OCI-LY7 (cell line): Measurements from ENCODE around the gene GARIN5B. TPM values are rescaled to one million over a fixed set of nuclear protein-coding genes. Genes with fewer than 3 reads are reported as not detected.

Source experiments
- BruUV-seq: library from RNA; stranded (reverse); fragments of 400-500 nt; replicated peaks from 2 replicates; lab custom pipeline; 2021; lab: Mats Ljungman, UMichigan
- CTCF ChIA-PET: fragments of 300-600 bp; sonication (Branson Sonifier 250); formaldehyde crosslinking; loops from one replicate; lab custom pipeline; 2022; ENCODE audit warnings: antibody characterized with exemption; ENCODE audit not compliant: unreplicated experiment; lab: Charles Lee
- POLR2A ChIA-PET: fragments of 300-600 bp; sonication (Branson Sonifier 250); formaldehyde crosslinking; loops from one replicate; lab custom pipeline; 2022; ENCODE audit warnings: antibody characterized with exemption; lab: Charles Lee
- DNase-seq: peaks from one replicate; pipeline ENCODE4 v3.0.0-alpha.2; 2015; ENCODE audit warnings: low spot score
- H2AFZ ChIP-seq: fragments of 200-600 bp; sonication (generic), shearing (Covaris generic); 2 replicates; pipeline ENCODE4 v1.6.1; 2014; ENCODE audit warnings: mild to moderate bottlenecking, antibody characterized with exemption, low read length, moderate library complexity
- H3K27ac ChIP-seq: fragments of 200-600 bp; sonication (generic); 2 replicates; pipeline ENCODE4 v1.5.1; 2014; ENCODE audit warnings: mixed run types, low read depth, mild to moderate bottlenecking, moderate library complexity, low read length, inconsistent platforms; ENCODE audit not compliant: poor library complexity, severe bottlenecking
- H3K36me3 ChIP-seq: fragments of 200-600 bp; sonication (generic); 2 replicates; pipeline ENCODE4 v1.6.1; 2014; ENCODE audit warnings: mild to moderate bottlenecking, antibody characterized with exemption, low read length, moderate library complexity, mixed read lengths; ENCODE audit not compliant: insufficient read depth
- H3K4me1 ChIP-seq: fragments of 200-600 bp; sonication (generic); 2 replicates; pipeline ENCODE4 v1.5.1; 2014; ENCODE audit warnings: mild to moderate bottlenecking, low read length; ENCODE audit not compliant: insufficient read depth, poor library complexity, severe bottlenecking
- H3K4me2 ChIP-seq: fragments of 200-600 bp; sonication (generic); 2 replicates; pipeline ENCODE4 v1.6.1; 2014; ENCODE audit warnings: mild to moderate bottlenecking, low read length
- H3K4me3 ChIP-seq: fragments of 200-600 bp; sonication (generic); 2 replicates; pipeline ENCODE4 v1.5.1; 2014; ENCODE audit warnings: mild to moderate bottlenecking, low read depth, low read length; ENCODE audit not compliant: poor library complexity, severe bottlenecking
- H3K79me2 ChIP-seq: fragments of 200-600 bp; sonication (generic); 2 replicates; pipeline ENCODE4 v1.6.1; 2016; ENCODE audit warnings: low read depth, mild to moderate bottlenecking, low read length, moderate library complexity, mixed read lengths; ENCODE audit not compliant: insufficient read depth
- H3K9me2 ChIP-seq: fragments of 200-600 bp; sonication (generic); 2 replicates; pipeline ENCODE4 v1.6.1; 2016; ENCODE audit warnings: mild to moderate bottlenecking, low read length, mixed read lengths; ENCODE audit not compliant: insufficient read depth
- H3K9me3 ChIP-seq: fragments of 200-600 bp; sonication (generic); 2 replicates; pipeline ENCODE4 v1.6.1; 2014; ENCODE audit warnings: mild to moderate bottlenecking, mixed run types, low read length, mixed read lengths
- H4K20me1 ChIP-seq: fragments of 200-600 bp; sonication (generic); 2 replicates; pipeline ENCODE4 v1.6.1; 2014; ENCODE audit warnings: mild to moderate bottlenecking, antibody characterized with exemption, low read length, moderate library complexity, mixed read lengths; ENCODE audit not compliant: insufficient read depth
- EZH2phosphoT487 ChIP-seq: fragments of 200-600 bp; sonication (generic); IDR thresholded peaks from 2 replicates; pipeline ENCODE4 v1.6.1; 2018; ENCODE audit warnings: low read depth, borderline replicate concordance, mild to moderate bottlenecking, mixed run types, antibody characterized with exemption, low read length, moderate library complexity, mixed read lengths
- intact Hi-C: fragments of 100-400 bp; cut with micrococcal nuclease; formaldehyde crosslinking; loops from one replicate; pipeline ENCODE4 v1.10.0; 2022; ENCODE audit not compliant: unreplicated experiment
- total RNA-seq, 2 experiments: library from RNA; depleted of rRNA in 1 of 2; stranded (reverse); fragments of >200 nt in 1 of 2; shearing (Covaris generic) in 1 of 2; gene quantifications; 2 replicates each; pipeline ENCODE4 v1.2.3, GENCODE V29; 2014 to 2022
- TF ChIP-seq, protein P1 (sequence below): fragments of 200-600 bp; sonication (generic); conservative IDR thresholded peaks from 2 replicates; pipeline ENCODE4 v1.5.1; 2014; ENCODE audit warnings: mild to moderate bottlenecking, antibody characterized with exemption, low read length, moderate library complexity, mixed read lengths

Gene GARIN5B
- total RNA-seq, 2 experiments from 2014 or later = not detected

DNA sequence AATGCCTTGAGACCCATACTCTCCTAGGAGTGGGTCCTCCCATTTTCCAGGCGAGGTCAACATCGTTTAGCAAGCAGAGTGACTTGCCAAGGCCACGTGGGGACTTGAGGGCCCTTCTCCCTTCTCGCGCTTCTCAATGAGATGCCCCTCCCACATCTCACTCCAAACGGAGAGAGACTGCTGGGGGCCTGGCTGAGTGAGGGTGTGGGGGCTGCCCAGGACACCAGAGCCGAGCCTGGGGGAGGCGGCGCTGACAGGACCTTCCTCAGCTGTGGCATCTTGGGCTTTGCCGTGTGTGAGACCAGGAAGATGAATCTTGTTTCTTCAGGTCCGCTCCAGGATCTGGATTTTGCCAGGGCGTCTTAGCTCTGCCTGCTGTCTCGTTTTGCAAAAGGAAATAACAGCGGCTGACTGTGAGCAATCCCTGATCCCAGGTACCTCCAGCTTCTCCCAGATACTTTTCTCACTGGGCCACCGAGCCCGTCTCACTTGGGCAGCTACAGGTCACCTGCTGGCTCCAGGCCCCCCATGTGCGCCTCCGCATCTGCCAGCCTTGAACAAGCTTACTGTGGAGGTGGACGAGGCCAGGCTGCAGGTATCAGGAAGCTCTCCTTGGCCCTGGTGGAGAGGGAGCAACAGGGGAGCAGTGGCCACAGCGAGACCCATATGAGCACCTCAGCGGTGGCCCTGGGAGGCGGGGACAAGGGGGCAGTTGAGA is 14.6 kb downstream of the GARIN5B start:
- BruUV-seq = no TSS peak
- no peaks in the 10 kb centered on the region for H3K36me3 ChIP-seq
- no peaks in the 10 kb centered on the region for H3K9me2 ChIP-seq
- no peaks in the 10 kb centered on the region for H3K9me3 ChIP-seq
- intact Hi-C loops = no loop called here
- no peak overlapping the region for H2AFZ ChIP-seq
- no peaks in the 10 kb centered on the region for H3K79me2 ChIP-seq
- ChIA-PET POLR2A (interaction anchor here (0.6 to 0.7 kb wide), 2 partner anchors 259 to 507 kb away, joined by 4 to 5 read pairs; no protein-coding TSS in a partner anchor), CTCF (no interaction called here)
- no peak overlapping the region for H3K27ac ChIP-seq
- no peak overlapping the region for H3K4me2 ChIP-seq
- TF ChIP-seq, protein P1, sequence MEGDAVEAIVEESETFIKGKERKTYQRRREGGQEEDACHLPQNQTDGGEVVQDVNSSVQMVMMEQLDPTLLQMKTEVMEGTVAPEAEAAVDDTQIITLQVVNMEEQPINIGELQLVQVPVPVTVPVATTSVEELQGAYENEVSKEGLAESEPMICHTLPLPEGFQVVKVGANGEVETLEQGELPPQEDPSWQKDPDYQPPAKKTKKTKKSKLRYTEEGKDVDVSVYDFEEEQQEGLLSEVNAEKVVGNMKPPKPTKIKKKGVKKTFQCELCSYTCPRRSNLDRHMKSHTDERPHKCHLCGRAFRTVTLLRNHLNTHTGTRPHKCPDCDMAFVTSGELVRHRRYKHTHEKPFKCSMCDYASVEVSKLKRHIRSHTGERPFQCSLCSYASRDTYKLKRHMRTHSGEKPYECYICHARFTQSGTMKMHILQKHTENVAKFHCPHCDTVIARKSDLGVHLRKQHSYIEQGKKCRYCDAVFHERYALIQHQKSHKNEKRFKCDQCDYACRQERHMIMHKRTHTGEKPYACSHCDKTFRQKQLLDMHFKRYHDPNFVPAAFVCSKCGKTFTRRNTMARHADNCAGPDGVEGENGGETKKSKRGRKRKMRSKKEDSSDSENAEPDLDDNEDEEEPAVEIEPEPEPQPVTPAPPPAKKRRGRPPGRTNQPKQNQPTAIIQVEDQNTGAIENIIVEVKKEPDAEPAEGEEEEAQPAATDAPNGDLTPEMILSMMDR = no peak
- TF ChIP-seq EZH2phosphoT487 = no peak
- no peaks in the 10 kb centered on the region for H4K20me1 ChIP-seq
- H3K4me1 ChIP-seq = peaks cover 3% of the 10 kb centered on the region
- no peak overlapping the region for H3K4me3 ChIP-seq
- no peak for DNase-seq

DNA sequence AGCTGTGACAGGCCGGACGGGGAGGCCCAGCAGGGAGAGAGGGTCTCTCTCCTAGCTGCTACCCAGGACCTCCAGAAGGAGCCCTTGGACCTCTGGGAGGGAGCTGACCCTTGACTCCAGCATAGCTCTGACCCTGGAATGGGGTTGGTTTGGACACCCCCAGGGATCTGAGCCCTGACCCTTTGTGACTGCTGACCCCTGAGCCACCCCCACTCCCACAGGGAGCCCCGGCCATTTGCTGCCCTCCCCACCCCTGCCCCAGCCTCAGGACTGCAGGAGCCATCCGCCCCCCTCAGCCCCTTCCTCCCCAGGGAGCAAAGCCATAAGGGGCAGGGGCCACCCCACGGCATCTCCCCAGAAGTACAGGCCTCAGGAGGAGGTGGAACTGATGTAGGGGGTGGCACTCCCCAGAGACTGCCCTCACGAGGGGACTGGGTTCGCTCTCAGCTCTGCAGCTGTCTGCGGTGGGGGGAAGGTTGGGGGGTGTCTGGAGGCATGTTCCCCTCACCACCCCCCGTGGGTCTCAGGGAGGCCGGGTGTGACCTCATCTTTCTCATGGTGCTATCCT is 15.5 kb downstream of the GARIN5B start:
- H3K9me3 ChIP-seq = no peaks in the 10 kb centered on the region
- CTCF ChIA-PET = no interaction called here

More for the DNA sequence above, 15.5 kb downstream of the GARIN5B start:
- H4K20me1 ChIP-seq = no peaks in the 10 kb centered on the region
- POLR2A ChIA-PET = no interaction called here
- no peak for DNase-seq
- H3K79me2 ChIP-seq = no peaks in the 10 kb centered on the region
- H3K36me3 ChIP-seq = no peaks in the 10 kb centered on the region
- H3K4me1 ChIP-seq = no peaks in the 10 kb centered on the region
- TF ChIP-seq EZH2phosphoT487 = no peak
- TF ChIP-seq, protein P1 = no peak
- no peak overlapping the region for H2AFZ ChIP-seq
- no peak overlapping the region for H3K4me3 ChIP-seq
- H3K4me2 ChIP-seq = no peak overlapping the region
- intact Hi-C loops = no loop called here
- H3K9me2 ChIP-seq = no peaks in the 10 kb centered on the region
- BruUV-seq = no TSS peak
- no peak overlapping the region for H3K27ac ChIP-seq
